Loucy (cell line): ENCODE results near the gene CNGA2.

ENCODE experiments used
- EZH2phosphoT487 ChIP-seq: fragments of 200-600 bp; IDR thresholded peaks from 2 replicates; pipeline ENCODE4 v1.6.1; 2018; ENCODE audit warnings: antibody characterized with exemption, mild to moderate bottlenecking, moderate library complexity, borderline replicate concordance
- TF ChIP-seq, protein P1 (sequence below): fragments of 200-600 bp; sonication (generic); conservative IDR thresholded peaks from 2 replicates; pipeline ENCODE4 v1.5.1; 2014; ENCODE audit warnings: mild to moderate bottlenecking, antibody characterized with exemption, low read length

DNA sequence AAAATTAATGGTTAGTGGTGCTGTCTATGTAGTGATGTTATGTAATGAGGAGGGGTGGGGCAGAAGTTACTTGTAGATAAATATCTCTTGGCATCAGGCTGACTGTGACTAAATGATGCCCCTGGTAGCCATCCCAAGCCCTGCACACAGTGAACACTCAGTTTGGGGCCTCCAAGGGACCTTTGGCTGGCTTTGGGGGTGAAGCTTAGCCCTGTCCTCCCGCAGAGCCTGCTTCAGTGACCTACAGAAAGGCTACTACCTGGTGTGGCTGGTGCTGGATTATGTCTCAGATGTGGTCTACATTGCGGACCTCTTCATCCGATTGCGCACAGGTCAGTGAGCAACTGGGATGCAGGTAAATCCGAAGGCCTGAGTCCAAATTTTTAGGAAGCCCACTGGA, 7.8 kb downstream of the CNGA2 start:
- TF ChIP-seq, protein P1, sequence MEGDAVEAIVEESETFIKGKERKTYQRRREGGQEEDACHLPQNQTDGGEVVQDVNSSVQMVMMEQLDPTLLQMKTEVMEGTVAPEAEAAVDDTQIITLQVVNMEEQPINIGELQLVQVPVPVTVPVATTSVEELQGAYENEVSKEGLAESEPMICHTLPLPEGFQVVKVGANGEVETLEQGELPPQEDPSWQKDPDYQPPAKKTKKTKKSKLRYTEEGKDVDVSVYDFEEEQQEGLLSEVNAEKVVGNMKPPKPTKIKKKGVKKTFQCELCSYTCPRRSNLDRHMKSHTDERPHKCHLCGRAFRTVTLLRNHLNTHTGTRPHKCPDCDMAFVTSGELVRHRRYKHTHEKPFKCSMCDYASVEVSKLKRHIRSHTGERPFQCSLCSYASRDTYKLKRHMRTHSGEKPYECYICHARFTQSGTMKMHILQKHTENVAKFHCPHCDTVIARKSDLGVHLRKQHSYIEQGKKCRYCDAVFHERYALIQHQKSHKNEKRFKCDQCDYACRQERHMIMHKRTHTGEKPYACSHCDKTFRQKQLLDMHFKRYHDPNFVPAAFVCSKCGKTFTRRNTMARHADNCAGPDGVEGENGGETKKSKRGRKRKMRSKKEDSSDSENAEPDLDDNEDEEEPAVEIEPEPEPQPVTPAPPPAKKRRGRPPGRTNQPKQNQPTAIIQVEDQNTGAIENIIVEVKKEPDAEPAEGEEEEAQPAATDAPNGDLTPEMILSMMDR, result no peak
- TF ChIP-seq EZH2phosphoT487, result no peak
